GM12878 (cell line): ENCODE data around the gene DPF3. TPM values are rescaled to one million over a fixed set of nuclear protein-coding genes. Genes with fewer than 3 reads are reported as not detected.

Source experiments
- BCL3 ChIP-seq: IDR thresholded peaks from 2 replicates; pipeline ENCODE4 v1.6.1; 2011; ENCODE audit warnings: borderline replicate concordance, low read depth, mild to moderate bottlenecking, moderate library complexity, low read length; ENCODE audit not compliant: insufficient read depth, poor library complexity, severe bottlenecking
- CBFB ChIP-seq: IDR thresholded peaks from 2 replicates; pipeline ENCODE4 v1.6.1; 2016; ENCODE audit warnings: antibody characterized with exemption, low read depth
- CBX5 ChIP-seq: sonication (generic); IDR thresholded peaks from 2 replicates; pipeline ENCODE4 v1.6.1; 2016; ENCODE audit warnings: low read depth, moderate library complexity, mild to moderate bottlenecking, inconsistent platforms
- CUX1 ChIP-seq: IDR thresholded peaks from 2 replicates; pipeline ENCODE4 v1.6.1; 2012; ENCODE audit warnings: improper control_type of control experiment, low read depth, low read length; ENCODE audit not compliant: insufficient replicate concordance
- HSF1 ChIP-seq: fragments of 150-350 bp; IDR thresholded peaks from 2 replicates; pipeline ENCODE4 v1.6.1; 2014; ENCODE audit warnings: mild to moderate bottlenecking, low read depth, low read length
- IKZF1 ChIP-seq: fragments of 450-650 bp; conservative IDR thresholded peaks from 2 replicates; pipeline ENCODE4 v1.6.1; 2017; ENCODE audit warnings: antibody characterized with exemption, mild to moderate bottlenecking
- KAT2A ChIP-seq: conservative IDR thresholded peaks from 2 replicates; pipeline ENCODE4 v1.6.1; 2011; ENCODE audit warnings: low read depth, low read length; ENCODE audit not compliant: control insufficient read depth
- NR2C2 ChIP-seq: IDR thresholded peaks from 2 replicates; pipeline ENCODE4 v1.6.1; 2011; ENCODE audit warnings: borderline replicate concordance, low read depth; ENCODE audit not compliant: control insufficient read depth, insufficient read length
- polyA plus RNA-seq, 11 experiments: library from polyadenylated mRNA; depleted of rRNA in 4 of 11; unstranded in 6 of 11; stranded (reverse) in 5 of 11; fragments of >200 nt; fragmentation: Nextera tagmentation in 4 of 11; fragmentation: Illumina TruSeq in 1 of 11; extraction: Ambion mirVana in 4 of 11; extraction: Trizol in 1 of 11; gene quantifications; 1 replicate in 1 of 11; 2 replicates in 10 of 11; pipeline versions ENCODE4 v1.2.1 to v1.2.3, GENCODE V29; 2011 to 2016; ENCODE audit warnings: inconsistent platforms in 2 of 11, missing spikeins in 2 of 11, low read depth in 1 of 11
- total RNA-seq, 4 experiments: library from RNA; depleted of rRNA in 3 of 4; stranded (reverse); fragments of >200 nt in 3 of 4; fragmentation: Illumina TruSeq in 1 of 4; extraction: Trizol in 1 of 4; gene quantifications; 2 replicates each; pipeline versions ENCODE4 v1.2.1 to v1.2.3, GENCODE V29; 2013 to 2021

The DPF3 gene
- total and polyA plus RNA-seq, 10 of the 15 experiments (the other 5 are each of a cell fraction or from before 2014, with no cell fraction given): 0.69 to 8.0 (median 2.2) TPM

GRCh38 chr14:72701605-72702004, 192.3 kb downstream of the DPF3 start (continued):
- TF ChIP-seq HSF1: no peak
- TF ChIP-seq CBX5: no peak
- TF ChIP-seq BCL3: no peak
- no peak for TF ChIP-seq NR2C2
- no peak for TF ChIP-seq KAT2A
- no peak for TF ChIP-seq IKZF1
- no peak for TF ChIP-seq CBFB
- no peak for TF ChIP-seq CUX1
